Erythroblast (primary cell): ENCODE measurements around the gene BPIFB1.

Experiments
- DNase-seq, 2 experiments: peaks; one replicate each; lab custom pipeline; 2025; lab: John Stamatoyannopoulos, UW
- GATA1 ChIP-seq: IDR thresholded peaks from 2 replicates; pipeline ENCODE4 v1.6.1; 2011; ENCODE audit warnings: low read depth, mild to moderate bottlenecking, control low read depth, low read length, moderate library complexity
- POLR2A ChIP-seq: IDR thresholded peaks from 2 replicates; pipeline ENCODE4 v1.6.1; 2011; ENCODE audit warnings: mild to moderate bottlenecking, low read length

BPIFB1 gene

GRCh38 chr20:33296206-33296605 is 13.2 kb downstream of the BPIFB1 start:
- TF ChIP-seq GATA1 (no peak), POLR2A (no peak)
- DNase-seq: no peak

GRCh38 chr20:33298391-33298790 is 15.4 kb downstream of the BPIFB1 start:
- no peak for DNase-seq
- TF ChIP-seq POLR2A (no peak), GATA1 (no peak)

GRCh38 chr20:33299111-33299603 is 16.1 kb downstream of the BPIFB1 start:
- DNase-seq: peak; percentile 53 to 71

GRCh38 chr20:33301192-33301930 is 18.3 kb downstream of the BPIFB1 start:
- DNase-seq: no peak
- TF ChIP-seq POLR2A (no peak), GATA1 (no peak)

More at GRCh38 chr20:33299111-33299603, 16.1 kb downstream of the BPIFB1 start:
- TF ChIP-seq POLR2A: no peak
- TF ChIP-seq GATA1: no peak

GRCh38 chr20:33303595-33303994 is 20.6 kb downstream of the BPIFB1 start:
- TF ChIP-seq POLR2A (no peak), GATA1 (no peak)
- no peak for DNase-seq

GRCh38 chr20:33304046-33304445 is 21.0 kb downstream of the BPIFB1 start:
- DNase-seq: no peak
- TF ChIP-seq POLR2A: no peak
- no peak for TF ChIP-seq GATA1

- DNase-seq: no peak
- no peak for TF ChIP-seq GATA1
- no peak for TF ChIP-seq POLR2A
These were observed 22.6 kb downstream of the BPIFB1 start for GRCh38 chr20:33305589-33306057.

GRCh38 chr20:33306228-33306627 is 23.2 kb downstream of the BPIFB1 start:
- TF ChIP-seq POLR2A (no peak), GATA1 (no peak)
- DNase-seq: no peak

GRCh38 chr20:33306807-33307206 is 23.8 kb downstream of the BPIFB1 start:
- DNase-seq: no peak
- TF ChIP-seq GATA1 (no peak), POLR2A (no peak)

- DNase-seq: no peak
- TF ChIP-seq GATA1 (no peak), POLR2A (no peak)
These were observed 25.7 kb downstream of the BPIFB1 start for GRCh38 chr20:33308668-33309067.

- DNase-seq: no peak
- TF ChIP-seq POLR2A (no peak), GATA1 (no peak)
These were observed 26.6 kb downstream of the BPIFB1 start for GRCh38 chr20:33309631-33310030.

- no peak for DNase-seq
- no peak for TF ChIP-seq GATA1
- no peak for TF ChIP-seq POLR2A
These were observed 27.4 kb downstream of the BPIFB1 start for GRCh38 chr20:33310327-33310899.

- no peak for TF ChIP-seq GATA1
- TF ChIP-seq POLR2A: no peak
- DNase-seq: no peak
These were observed 28.0 kb downstream of the BPIFB1 start for GRCh38 chr20:33311011-33311410.

- TF ChIP-seq GATA1 (no peak), POLR2A (no peak)
- DNase-seq: no peak
These were observed 29.0 kb downstream of the BPIFB1 start for GRCh38 chr20:33311996-33312395.
